Fibroblast of pulmonary artery (primary cell): Measurements from ENCODE around the gene KDM2A.

ENCODE experiments used
- DNase-seq: peaks from one replicate; pipeline ENCODE4 v3.0.0-alpha.2; 2010; ENCODE audit warnings: low read depth
- H3K4me3 ChIP-seq: replicated peaks from 2 replicates; pipeline ENCODE4 v1.5.1; 2011; ENCODE audit warnings: low read depth, mild to moderate bottlenecking, control low read depth, low read length, moderate library complexity
- CTCF ChIP-seq: IDR thresholded peaks from 2 replicates; pipeline ENCODE4 v1.5.1; 2011; ENCODE audit warnings: mild to moderate bottlenecking, control low read depth, low read length, inconsistent platforms; ENCODE audit errors: missing control alignments

KDM2A gene

GRCh38 chr11:67157691-67158090, 38.6 kb downstream of the KDM2A start:
- TF ChIP-seq CTCF = no peak
- H3K4me3 ChIP-seq = no peak overlapping the region
- DNase-seq = no peak

GRCh38 chr11:67158221-67158620, 39.2 kb downstream of the KDM2A start:
- DNase-seq = no peak
- H3K4me3 ChIP-seq = no peak overlapping the region
- no peak for TF ChIP-seq CTCF

GRCh38 chr11:67160045-67160444, 41.0 kb downstream of the KDM2A start:
- DNase-seq = no peak
- no peak overlapping the region for H3K4me3 ChIP-seq
- no peak for TF ChIP-seq CTCF

- peak; percentile 12 for DNase-seq
- H3K4me3 ChIP-seq = no peak overlapping the region
- no peak for TF ChIP-seq CTCF
Measured at GRCh38 chr11:67160872-67161783, 42.1 kb downstream of the KDM2A start.

GRCh38 chr11:67163006-67163405, 43.9 kb downstream of the KDM2A start:
- H3K4me3 ChIP-seq = no peak overlapping the region
- no peak for TF ChIP-seq CTCF
- no peak for DNase-seq

- H3K4me3 ChIP-seq = no peak overlapping the region
- no peak for DNase-seq
- TF ChIP-seq CTCF = no peak
Measured at GRCh38 chr11:67165623-67166022, 46.6 kb downstream of the KDM2A start.

GRCh38 chr11:67167091-67167490, 48.0 kb downstream of the KDM2A start:
- no peak overlapping the region for H3K4me3 ChIP-seq
- no peak for TF ChIP-seq CTCF
- no peak for DNase-seq
